K562 (cell line): ENCODE results near the gene LCP2. TPM values are rescaled to one million over a fixed set of nuclear protein-coding genes. Genes with fewer than 3 reads are reported as not detected.

Experiments used
- ATAC-seq: fragments of 200-7000 bp; cut with Tn5 transposase; 3 replicates; pipeline ENCODE4 v1.9.1; 2020; ENCODE audit warnings: moderate library complexity
- BruUV-seq: library from RNA; stranded (reverse); fragments of 400-500 nt; replicated peaks from 2 replicates; lab custom pipeline; 2021; lab: Mats Ljungman, UMichigan
- CTCF ChIA-PET: fragments of 300-600 bp; formaldehyde crosslinking; extraction: SDS; loops from one replicate; lab custom pipeline; 2021; ENCODE audit warnings: low intra/inter-chr PET ratio; lab: Yijun Ruan, JAX
- POLR2A ChIA-PET: fragments of 300-600, 350-650 bp; sonication (Branson Sonifier 250); formaldehyde crosslinking; extraction: SDS; loops from one replicate; lab custom pipeline; 2021; ENCODE audit warnings: antibody characterized with exemption, inconsistent platforms; lab: Yijun Ruan, JAX
- DNase-seq, 4 experiments: peaks; one replicate each; pipeline versions ENCODE4 v3.0.0 to v3.0.0-alpha.2; 2011 to 2018; ENCODE audit warnings: low spot score in 3 of 4, mixed read lengths in 3 of 4; ENCODE audit errors: extremely low read depth in 1 of 4
- FAIRE-seq: peaks from 2 replicates; lab custom pipeline; 2011; peaks lifted over from hg19 to GRCh38; lab: Jason Lieb, UNC
- H2AFZ ChIP-seq: 2 replicates; pipeline ENCODE4 v1.6.0; 2011; ENCODE audit warnings: low read depth, low read length, control low read depth, inconsistent platforms
- H3K27ac ChIP-seq: fragments of 200-600 bp; 3 replicates; pipeline ENCODE4 v1.8.0; 2011; ENCODE audit warnings: low read depth, mild to moderate bottlenecking, control low read depth, inconsistent platforms, low read length, moderate library complexity, mixed read lengths; ENCODE audit errors: extremely low read depth
- H3K27me3 ChIP-seq, 2 experiments: fragments of 300-600 bp in 1 of 2; 2 replicates in 1 of 2; 3 replicates in 1 of 2; pipeline versions ENCODE4 v1.6.0 to v1.8.0; 2011; ENCODE audit warnings: inconsistent platforms in 2 of 2, low read length in 2 of 2, mild to moderate bottlenecking in 1 of 2, mixed read lengths in 1 of 2, moderate library complexity in 1 of 2; ENCODE audit not compliant: control insufficient read depth in 2 of 2, insufficient read depth in 2 of 2
- H3K36me3 ChIP-seq: fragments of 300-600 bp; 3 replicates; pipeline ENCODE4 v1.8.0; 2011; ENCODE audit warnings: mild to moderate bottlenecking, low read length, inconsistent platforms; ENCODE audit not compliant: control insufficient read depth, insufficient read depth
- H3K4me1 ChIP-seq, 2 experiments: fragments of 200-600 bp in 1 of 2; replicated peaks in 1 of 2; 2 replicates in 1 of 2; 3 replicates in 1 of 2; pipeline versions ENCODE4 v1.5.1 to v1.8.0; 2011; ENCODE audit warnings: inconsistent platforms in 2 of 2, low read length in 2 of 2, mild to moderate bottlenecking in 1 of 2, mixed read lengths in 1 of 2, moderate library complexity in 1 of 2; ENCODE audit not compliant: control insufficient read depth in 2 of 2, insufficient read depth in 2 of 2
- H3K4me2 ChIP-seq: 2 replicates; pipeline ENCODE4 v1.6.1; 2011; ENCODE audit warnings: low read length, control low read depth, inconsistent platforms, mixed read lengths; ENCODE audit not compliant: insufficient read depth
- H3K4me3 ChIP-seq: fragments of 200-600 bp; sonication (generic), shearing (Covaris generic); 2 replicates; pipeline ENCODE4 v1.5.1; 2016; ENCODE audit warnings: control low read depth, inconsistent platforms
- H3K79me2 ChIP-seq: fragments of 200-600 bp; 3 replicates; pipeline ENCODE4 v1.8.0; 2011; ENCODE audit warnings: low read length, inconsistent platforms; ENCODE audit not compliant: control insufficient read depth, insufficient read depth
- H3K9ac ChIP-seq, 2 experiments: 2 replicates each; pipeline versions ENCODE4 v1.6.0 to v1.6.1; 2011; ENCODE audit warnings: low read depth in 2 of 2, low read length in 2 of 2, control low read depth in 1 of 2, inconsistent platforms in 1 of 2, mild to moderate bottlenecking in 1 of 2, mixed read lengths in 1 of 2; ENCODE audit not compliant: insufficient read depth in 1 of 2
- H3K9me1 ChIP-seq: one replicate; pipeline ENCODE4 v1.6.0; 2011; ENCODE audit warnings: inconsistent platforms, mild to moderate bottlenecking, low read length, moderate library complexity; ENCODE audit not compliant: control insufficient read depth, insufficient read depth
- H3K9me3 ChIP-seq: replicated peaks from 2 replicates; pipeline ENCODE4 v1.5.1; 2011; ENCODE audit warnings: low read depth, low read length, inconsistent platforms; ENCODE audit not compliant: control insufficient read depth, insufficient read depth
- H4K20me1 ChIP-seq: replicated peaks from 2 replicates; pipeline ENCODE4 v1.6.1; 2011; ENCODE audit warnings: low read length, inconsistent platforms, mixed read lengths; ENCODE audit not compliant: control insufficient read depth, insufficient read depth
- CEBPB ChIP-seq: fragments of 450-650 bp; IDR thresholded peaks from 2 replicates; pipeline ENCODE4 v1.6.1; 2016; ENCODE audit warnings: missing genetic modification characterization, missing compliant biosample characterization
- CEBPG ChIP-seq, 3 experiments: fragments of 200-800 bp in 1 of 3; sonication (Bioruptor generic) in 1 of 3; sonication (generic) in 1 of 3; formaldehyde crosslinking in 1 of 3; IDR thresholded peaks in 2 of 3; conservative IDR thresholded peaks in 1 of 3; 2 replicates each; pipeline versions ENCODE4 v1.6.1 to v1.8.0; 2016 to 2022; ENCODE audit warnings: missing compliant biosample characterization in 2 of 3, missing genetic modification characterization in 2 of 3, mild to moderate bottlenecking in 1 of 3, missing genetic modification reagents in 1 of 3
- GTF3C2 ChIP-seq: IDR thresholded peaks from 3 replicates; pipeline ENCODE4 v1.6.1; 2011; ENCODE audit warnings: borderline replicate concordance, mild to moderate bottlenecking, moderate library complexity; ENCODE audit not compliant: insufficient read length; ENCODE audit errors: extremely low read depth
- KDM5B ChIP-seq: fragments of 200-600 bp; sonication (generic); IDR thresholded peaks from 2 replicates; pipeline ENCODE4 v1.6.1; 2012; ENCODE audit warnings: low read depth, mild to moderate bottlenecking, moderate library complexity, low read length, control low read depth, inconsistent platforms; ENCODE audit not compliant: insufficient replicate concordance
- TCF3 ChIP-seq: sonication (generic); formaldehyde crosslinking; IDR thresholded peaks from 2 replicates; pipeline ENCODE4 v1.4.0; 2020; ENCODE audit warnings: mild to moderate bottlenecking, missing genetic modification reagents
- WGBS: fragments of 100-300 bp; shearing (Covaris generic); methylation state at CpG from one replicate; pipeline ENCODE4 v1.1.6; 2016; ENCODE audit warnings: low coverage, mixed read lengths; ENCODE audit not compliant: insufficient coverage; ENCODE audit errors: missing lambda C conversion rate; 5-methylcytosine and 5-hydroxymethylcytosine counted together
- in situ Hi-C: fragments of 300-500 bp; cut with MboI; formaldehyde crosslinking; loops from 4 replicates; pipeline ENCODE4 v1.15.0; 2018; ENCODE audit warnings: inconsistent platforms, mixed read lengths
- intact Hi-C: fragments of 100-400 bp; cut with micrococcal nuclease; formaldehyde crosslinking; loops from 2 replicates; pipeline ENCODE4 v1.14.2; 2022
- polyA plus RNA-seq, 8 experiments: library from polyadenylated mRNA; depleted of rRNA in 4 of 8; stranded (reverse) in 5 of 8; unstranded in 3 of 8; fragments of >200 nt; fragmentation: Nextera tagmentation in 2 of 8; fragmentation: Illumina TruSeq in 1 of 8; extraction: Ambion mirVana in 2 of 8; extraction: Trizol in 1 of 8; gene quantifications; 2 replicates each; pipeline versions ENCODE4 v1.2.1 to v1.2.3, GENCODE V29; 2011 to 2014; ENCODE audit warnings: inconsistent platforms in 1 of 8, missing spikeins in 1 of 8
- total RNA-seq, 7 experiments: library from RNA; depleted of rRNA in 6 of 7; stranded (reverse); fragments of >200 nt in 6 of 7; fragmentation: Illumina TruSeq in 2 of 7; extraction: Trizol in 2 of 7; gene quantifications; 2 replicates each; pipeline versions ENCODE4 v1.2.1 to v1.2.3, GENCODE V29; 2011 to 2021; ENCODE audit warnings: low replicate concordance in 1 of 7

The LCP2 gene
- total and polyA plus RNA-seq, 9 of the 15 experiments (the other 6 are each of a cell fraction or from before 2014, with no cell fraction given) = 4.0 to 31.3 (median 14.6) TPM

- Histone ChIP-seq H3K9me1 (no peaks in the 10 kb centered on the region), H3K4me2 (no peak overlapping the region), H3K4me3 (no peak overlapping the region), H3K27ac (no peak overlapping the region), H4K20me1 (no peaks in the 10 kb centered on the region), H3K9ac (no peak overlapping the region), H2AFZ (no peak overlapping the region), H3K4me1 (peaks cover 0 to 28% of the 10 kb centered on the region in 2 experiments; a peak in 3 of 5 replicates), H3K27me3 (no peaks in the 10 kb centered on the region), H3K36me3 (0 out of 3 replicates have a peak, but pooled peaks cover 3% of the 10 kb centered on the region), H3K79me2 (no peaks in the 10 kb centered on the region), H3K9me3 (no peaks in the 10 kb centered on the region)
- FAIRE-seq (no peak), DNase-seq (no peak), ATAC-seq (no peak)
- BruUV-seq = no TSS peak
- ChIA-PET CTCF (no interaction called here), POLR2A (interaction anchor here (1.3 kb wide), 1 partner anchor 52 kb away, joined by 3 read pairs; no protein-coding TSS in a partner anchor)
- in situ Hi-C loops = no loop called here
- 57% methylated on average over 2 of the region's 2 CpGs for WGBS
- intact Hi-C loops = no loop called here
- TF ChIP-seq GTF3C2 = no peak
- no peak for TF ChIP-seq KDM5B
- TF ChIP-seq CEBPG (CRISPR knock-in tag; IDR thresholded peaks at IDR 0.05) = no peak
- TF ChIP-seq CEBPG (tag; conservative IDR thresholded peaks at IDR 0.05 in 1 of 2, IDR thresholded peaks at IDR 0.05 in 1 of 2) = peak; percentile 64 to 78
- TF ChIP-seq CEBPB = peak; percentile 73
- TF ChIP-seq TCF3 (CRISPR knock-in tag) = no peak
Measured at GRCh38 chr5:170247363-170247762, 50.2 kb downstream of the LCP2 start.
